Non-pigmented ciliary epithelial cell (primary cell): ENCODE data around the gene SPATA21.
A peak's percentile ranks its signal among the peaks of the same experiment; 100 is the strongest.

Source experiments
- DNase-seq: peaks from one replicate; pipeline ENCODE4 v3.0.0-alpha.2; 2010; ENCODE audit warnings: low read depth

Gene SPATA21

DNA sequence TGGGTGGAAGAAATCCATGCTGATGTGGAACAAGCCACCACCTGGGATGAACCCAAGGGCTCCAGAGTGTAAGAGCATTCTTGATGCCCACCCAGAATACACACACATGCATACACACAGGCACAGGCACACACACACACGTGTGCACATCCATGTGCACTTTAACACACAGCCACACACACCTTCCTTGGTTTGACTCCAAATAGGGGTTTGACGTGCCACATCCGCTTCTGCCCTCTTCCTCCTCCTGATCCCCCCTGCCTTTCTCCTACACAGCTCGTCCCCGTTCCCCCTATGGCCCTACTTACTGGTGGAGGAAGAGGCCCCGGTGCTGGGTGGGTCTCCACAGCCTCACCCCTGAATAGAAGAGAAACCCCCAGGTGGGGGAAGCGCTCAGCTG is 16.0 kb downstream of the SPATA21 start:
- DNase-seq, result no peak

- DNase-seq, result no peak
These were observed 16.7 kb downstream of the SPATA21 start for GRCh38 chr1:16420424-16421118.

DNA sequence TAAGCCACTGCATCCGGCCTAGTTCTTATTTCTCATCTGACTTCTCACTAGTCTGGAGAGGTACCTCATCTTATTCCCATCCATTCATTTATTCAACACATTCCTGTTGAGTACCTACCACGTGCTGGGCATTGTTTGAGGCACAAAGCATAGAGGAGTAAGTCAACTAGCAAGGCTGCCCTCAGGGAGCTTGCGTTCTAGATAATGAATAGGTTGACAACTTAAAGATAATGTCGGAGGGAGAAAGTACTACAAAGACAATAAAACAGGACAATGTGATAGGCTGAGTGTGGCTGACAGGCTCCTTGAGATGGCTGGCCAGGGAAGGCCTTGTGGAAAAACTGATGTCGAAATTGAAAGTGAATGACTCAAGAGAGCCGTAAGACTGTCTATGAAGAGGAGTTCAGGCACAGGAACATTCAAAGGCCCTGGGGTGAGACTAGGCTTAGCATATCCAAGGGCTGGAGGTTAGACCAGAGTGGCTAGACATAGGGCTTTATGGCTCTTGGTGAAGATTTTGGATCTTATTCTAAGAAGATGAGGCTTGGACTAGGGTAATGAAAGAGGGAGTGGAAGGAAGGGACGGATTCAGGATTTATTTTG is 18.3 kb downstream of the SPATA21 start:
- DNase-seq, result no peak

GRCh38 chr1:16413191-16413590 is 24.0 kb downstream of the SPATA21 start:
- DNase-seq, result no peak

- DNase-seq, result no peak
These were observed 26.4 kb downstream of the SPATA21 start for GRCh38 chr1:16410803-16411202.

- no peak for DNase-seq
These were observed 27.6 kb downstream of the SPATA21 start for GRCh38 chr1:16409536-16410152.

DNA sequence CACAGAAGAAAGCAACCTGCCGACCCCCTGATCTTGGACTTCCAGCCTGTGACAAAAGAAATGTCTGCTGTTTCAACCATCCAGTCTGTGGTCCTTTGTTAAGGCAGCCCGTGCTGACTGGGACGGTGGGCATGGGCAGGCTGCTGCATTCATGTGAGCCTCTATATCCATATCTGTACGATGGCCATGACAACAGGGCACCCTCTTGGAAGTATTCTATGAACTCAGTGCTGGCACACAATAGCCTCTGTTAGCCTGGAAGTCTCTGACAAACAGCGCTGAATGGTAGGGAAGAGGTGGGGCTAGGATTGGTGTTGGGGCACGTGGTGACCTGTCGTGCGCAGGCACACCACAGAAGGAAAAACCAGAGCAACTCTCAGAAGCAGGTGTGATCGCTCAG is 30.4 kb downstream of the SPATA21 start:
- no peak for DNase-seq

- no peak for DNase-seq
These were observed 31.8 kb downstream of the SPATA21 start for GRCh38 chr1:16405441-16405840.

GRCh38 chr1:16402742-16403141 is 34.5 kb downstream of the SPATA21 start:
- DNase-seq, result no peak

DNA sequence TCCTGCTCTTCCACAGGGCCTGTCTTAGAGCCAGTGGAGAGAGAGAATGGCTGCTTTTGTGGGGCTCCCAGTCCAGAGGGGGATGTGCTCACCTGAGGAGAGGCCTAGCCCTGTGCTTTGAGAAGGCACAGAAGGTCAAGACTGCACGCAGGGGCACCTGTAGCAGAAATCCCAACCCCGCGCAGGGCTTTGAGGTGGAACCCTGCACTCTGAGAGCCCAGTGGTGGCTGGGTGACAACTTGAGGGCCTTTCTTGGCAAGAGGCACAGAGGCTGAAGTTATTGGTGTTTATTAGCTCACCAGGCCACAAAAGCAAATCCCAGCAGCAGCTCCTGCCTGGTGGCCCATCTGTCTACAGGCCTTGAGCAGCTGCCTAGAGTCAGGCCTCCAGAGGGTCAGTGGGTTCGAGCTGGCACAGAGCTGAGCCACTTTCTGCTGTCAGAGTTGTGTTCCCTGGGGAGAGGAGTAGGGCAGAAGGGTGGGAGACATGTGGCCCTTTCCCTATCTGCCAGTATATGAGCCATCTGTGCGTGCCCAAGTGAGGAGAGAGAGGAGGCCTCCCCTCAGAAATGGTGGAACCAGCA is 38.8 kb downstream of the SPATA21 start:
- DNase-seq, result no peak

DNA sequence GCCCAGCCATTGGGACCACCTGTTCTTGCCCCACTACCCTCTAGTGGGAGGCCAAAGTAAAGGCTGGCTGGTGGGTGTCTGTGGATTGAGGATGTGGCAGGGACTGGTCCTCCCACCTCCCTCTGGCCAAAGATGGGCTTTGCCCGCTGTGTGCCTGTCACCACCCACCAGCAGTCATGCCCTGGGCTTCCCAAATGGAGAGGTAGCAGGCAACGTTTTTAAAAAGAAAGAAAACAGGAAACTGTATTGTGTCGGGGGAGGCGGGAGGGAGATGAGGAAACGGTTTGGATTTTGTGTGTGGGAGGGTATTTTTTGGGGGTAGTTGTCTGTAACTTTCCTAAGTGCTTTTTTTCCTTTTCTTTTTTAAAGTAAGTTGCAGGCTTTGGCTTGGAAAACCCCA is 40.1 kb downstream of the SPATA21 start:
- no peak for DNase-seq

DNA sequence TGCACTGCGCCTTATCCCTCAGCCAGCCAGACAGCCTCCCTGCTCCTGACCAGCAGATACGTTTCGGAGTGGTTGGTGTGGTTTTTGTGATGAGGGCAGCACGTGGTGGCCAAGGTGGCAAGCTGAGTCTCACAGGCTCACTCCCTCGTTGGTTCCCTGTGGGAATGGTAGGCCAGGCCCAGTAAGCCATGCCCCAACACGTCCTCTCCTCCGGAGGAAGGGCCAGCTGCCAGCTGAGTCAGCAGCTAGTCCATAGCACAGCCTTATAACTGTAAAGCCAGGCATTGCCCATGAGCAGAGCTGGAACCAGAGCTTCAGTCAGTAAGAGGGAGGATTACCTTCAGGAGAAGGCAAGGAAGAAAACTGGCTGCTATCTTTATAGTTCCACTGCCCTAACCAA is 40.6 kb downstream of the SPATA21 start:
- DNase-seq, result peak; percentile 43

DNA sequence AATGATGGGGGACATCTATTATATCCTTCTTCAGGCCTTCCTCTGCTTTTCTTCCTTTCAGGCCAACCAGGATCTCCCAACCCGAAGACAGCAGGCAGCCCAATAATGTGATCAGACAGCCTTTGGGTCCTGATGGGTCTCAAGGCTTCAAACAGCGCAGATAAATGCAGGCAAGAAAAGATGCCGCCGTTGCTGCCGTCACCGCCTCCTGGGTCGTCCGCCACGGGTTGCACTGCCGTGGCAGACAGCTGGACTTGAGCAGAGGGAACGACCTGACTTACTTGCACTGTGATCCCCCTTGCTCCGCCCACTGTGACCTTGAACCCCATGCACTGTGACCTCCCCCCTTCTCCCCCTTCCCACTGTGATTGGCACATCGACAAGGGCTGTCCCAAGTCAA is 42.2 kb downstream of the SPATA21 start:
- no peak for DNase-seq

GRCh38 chr1:16393570-16394521 is 43.4 kb downstream of the SPATA21 start:
- DNase-seq, result no peak

DNA sequence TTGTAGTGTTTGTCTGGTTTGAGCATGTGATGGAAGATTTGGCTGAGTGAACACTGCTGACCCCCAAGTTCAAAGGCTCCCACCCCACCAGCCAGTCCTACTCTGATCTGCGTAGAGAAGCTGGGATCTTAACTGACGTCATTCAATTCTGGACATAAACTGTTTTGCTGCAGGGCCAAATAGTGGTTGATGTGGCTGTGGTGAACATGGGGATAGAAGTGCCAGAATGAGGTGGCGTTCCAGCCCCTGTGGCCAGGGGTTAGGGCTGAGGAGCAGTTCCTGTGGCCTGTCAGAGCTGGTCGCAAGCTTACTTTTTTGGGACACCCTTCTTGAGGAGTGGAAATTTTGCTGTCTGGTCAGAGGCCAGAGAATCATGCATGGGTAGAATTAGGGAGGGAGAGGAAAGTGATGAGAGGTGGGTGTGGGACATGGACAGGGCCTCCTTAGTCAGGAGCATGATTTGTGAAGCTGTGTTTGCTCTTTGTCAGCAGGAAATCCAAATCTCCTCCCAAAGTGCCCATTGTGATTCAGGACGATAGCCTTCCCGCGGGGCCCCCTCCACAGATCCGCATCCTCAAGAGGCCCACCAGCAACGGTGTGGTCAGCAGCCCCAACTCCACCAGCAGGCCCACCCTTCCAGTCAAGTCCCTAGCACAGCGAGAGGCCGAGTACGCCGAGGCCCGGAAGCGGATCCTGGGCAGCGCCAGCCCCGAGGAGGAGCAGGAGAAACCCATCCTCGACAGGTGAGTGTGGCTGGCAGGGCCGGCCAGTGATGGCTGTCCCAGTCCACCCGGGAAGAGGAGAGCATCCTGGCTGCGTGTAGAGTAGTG is 44.3 kb downstream of the SPATA21 start:
- no peak for DNase-seq

DNA sequence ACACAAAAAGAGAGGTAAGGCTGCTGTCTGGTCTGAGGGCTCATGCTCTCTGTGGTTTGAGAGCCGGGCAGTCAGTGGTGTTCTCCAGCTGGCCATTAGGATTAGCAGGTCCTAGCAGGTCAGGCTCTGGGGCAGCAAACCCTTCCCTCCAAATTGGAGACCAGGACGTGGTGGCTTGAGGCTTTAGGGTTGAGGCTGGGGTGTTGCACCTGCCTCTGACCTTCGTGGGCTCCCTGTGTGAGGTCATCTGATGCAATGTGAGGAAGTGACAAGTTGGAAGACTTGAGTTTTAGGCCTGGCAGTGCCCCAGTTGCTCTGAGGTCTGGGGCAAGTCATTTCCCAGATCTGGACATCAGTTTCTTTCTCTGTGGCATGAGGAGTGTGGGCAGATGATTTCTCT is 45.8 kb downstream of the SPATA21 start:
- no peak for DNase-seq

DNA sequence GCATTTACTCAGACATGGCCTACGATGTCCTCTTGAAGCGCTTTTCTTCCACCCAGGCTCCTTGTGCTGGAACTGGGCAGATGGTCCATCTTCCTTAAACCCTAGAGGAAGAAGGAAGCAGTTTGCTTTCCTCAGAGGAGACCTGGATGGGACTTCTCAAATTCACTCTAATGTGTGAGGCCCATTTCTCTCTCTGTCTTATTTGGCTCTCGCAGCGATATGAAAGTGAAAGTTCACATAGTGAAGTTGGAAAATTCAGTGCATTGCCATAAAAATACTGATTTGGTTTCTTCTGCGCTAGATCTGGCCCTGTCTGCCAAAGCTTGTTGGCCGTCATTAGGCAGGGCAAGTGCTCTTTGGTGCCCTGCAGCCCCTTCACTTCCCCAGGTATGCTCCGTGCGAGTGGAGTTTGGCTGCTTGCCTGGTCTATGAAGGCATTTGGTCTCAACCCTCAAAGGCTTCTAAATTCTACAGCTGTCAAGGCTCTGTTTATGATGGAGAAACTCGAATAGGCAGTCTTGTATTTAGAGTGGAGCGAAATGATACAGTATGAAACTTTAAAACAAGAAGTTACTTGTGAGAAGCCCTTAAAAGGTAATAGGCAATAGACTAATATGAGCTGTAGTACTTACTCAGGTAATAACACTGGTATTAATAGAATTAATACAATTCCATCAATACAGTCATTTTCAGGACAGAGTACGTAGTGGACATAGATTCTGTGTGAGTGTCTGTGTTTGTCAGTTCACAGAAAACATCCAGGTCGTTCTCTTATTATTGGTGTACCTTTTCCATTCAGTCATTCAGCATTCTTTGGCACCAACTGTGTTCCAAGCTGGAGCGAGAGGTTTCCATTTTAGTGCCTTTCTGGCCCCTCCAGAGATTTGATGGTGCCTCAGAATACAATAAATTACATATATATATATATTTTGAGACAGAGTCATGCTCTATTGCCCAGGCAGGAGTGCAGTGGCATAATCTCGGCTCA is 49.7 kb downstream of the SPATA21 start:
- DNase-seq, result no peak

GRCh38 chr1:16386454-16387113 is 50.6 kb downstream of the SPATA21 start:
- peak; percentile 30 for DNase-seq
